ENCODE measurements around the gene SYNJ2.

The SYNJ2 gene

DNA sequence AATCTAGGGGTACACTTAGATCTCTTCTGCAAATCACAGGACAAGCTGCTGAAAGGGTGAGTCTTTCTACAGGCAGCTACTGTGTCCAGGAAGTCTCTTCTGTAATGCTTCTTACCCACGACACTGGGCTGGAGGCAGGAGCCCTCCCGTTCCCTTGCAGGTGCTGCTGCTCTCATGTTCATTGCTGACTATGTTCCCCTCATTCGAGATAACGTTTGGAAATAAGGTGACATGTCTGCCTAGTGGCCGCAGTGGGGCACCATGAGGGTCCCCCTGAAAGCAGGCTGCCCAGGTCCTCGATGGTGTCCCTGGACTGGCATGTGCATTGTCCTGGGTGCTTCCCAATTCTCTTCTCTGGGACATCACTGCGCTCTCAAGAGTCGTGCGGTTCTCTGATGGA is 74.7 kb downstream of the SYNJ2 start:
- Histone ChIP-seq H3F3A (ENCODE audit: insufficient read depth, low read length) (no peaks in the 10 kb centered on the region), H3K9me2 (ENCODE audit: low read depth, low read length) (no peaks in the 10 kb centered on the region), H3K27me3 (ENCODE audit: insufficient read depth, low read length) (no peaks in the 10 kb centered on the region; the same call in 1 of the 2 replicates), H3K79me2 (ENCODE audit: insufficient read depth, low read length) (no peaks in the 10 kb centered on the region), H3K4me3 (ENCODE audit: low read depth, low read length, poor library complexity, severe bottlenecking) (no peak overlapping the region), H3K36me3 (ENCODE audit: insufficient read depth, low read length) (no peaks in the 10 kb centered on the region), H2AFZ (ENCODE audit: low read length) (no peak overlapping the region), H3K4me1 (ENCODE audit: insufficient read depth, low read length, severe bottlenecking) (no peaks in the 10 kb centered on the region), H4K20me1 (ENCODE audit: insufficient read depth, low read length) (no peaks in the 10 kb centered on the region), H3K9ac (ENCODE audit: low read length) (no peak overlapping the region), H3K27ac (ENCODE audit: low read depth, low read length, poor library complexity, severe bottlenecking) (no peak overlapping the region), H3K4me2 (ENCODE audit: low read length) (no peak overlapping the region), H3K9me3 (ENCODE audit: low read length) (no peaks in the 10 kb centered on the region)
- no peak for TF ChIP-seq EZH2 (IDR thresholded peaks at IDR 0.05; ENCODE audit: borderline replicate concordance, low read length)

DNA sequence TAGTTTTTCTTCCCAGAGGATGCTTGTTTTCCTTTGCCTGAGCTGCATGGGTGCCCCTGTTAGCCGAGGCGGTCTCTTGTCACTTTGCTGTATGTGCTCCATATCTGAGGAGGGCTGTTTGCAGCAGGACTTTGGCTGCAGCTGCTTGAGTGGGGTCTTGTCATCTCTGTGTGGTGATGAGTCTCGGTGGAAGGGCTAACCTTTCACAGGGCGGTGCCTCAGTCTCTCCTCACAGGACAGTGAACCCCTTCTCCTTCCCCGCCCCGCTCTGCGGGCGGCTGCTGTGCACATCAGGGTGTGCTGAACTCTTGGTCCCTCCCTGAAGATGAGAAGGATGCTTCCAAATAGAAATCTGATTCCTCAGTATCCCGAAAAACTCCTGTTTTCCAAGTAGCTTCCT is 75.1 kb downstream of the SYNJ2 start:
- Histone ChIP-seq H3K4me2 (ENCODE audit: low read length) (no peak overlapping the region), H3K27me3 (ENCODE audit: insufficient read depth, low read length) (no peaks in the 10 kb centered on the region; the same call in 1 of the 2 replicates), H4K20me1 (ENCODE audit: insufficient read depth, low read length) (no peaks in the 10 kb centered on the region), H3K36me3 (ENCODE audit: insufficient read depth, low read length) (no peaks in the 10 kb centered on the region), H3K9me3 (ENCODE audit: low read length) (no peaks in the 10 kb centered on the region), H3K4me3 (ENCODE audit: low read depth, low read length, poor library complexity, severe bottlenecking) (no peak overlapping the region), H3F3A (ENCODE audit: insufficient read depth, low read length) (no peaks in the 10 kb centered on the region), H3K79me2 (ENCODE audit: insufficient read depth, low read length) (no peaks in the 10 kb centered on the region), H3K9ac (ENCODE audit: low read length) (no peak overlapping the region), H2AFZ (ENCODE audit: low read length) (no peak overlapping the region), H3K9me2 (ENCODE audit: low read depth, low read length) (no peaks in the 10 kb centered on the region), H3K27ac (ENCODE audit: low read depth, low read length, poor library complexity, severe bottlenecking) (no peak overlapping the region), H3K4me1 (ENCODE audit: insufficient read depth, low read length, severe bottlenecking) (no peaks in the 10 kb centered on the region)
- TF ChIP-seq CTCF (IDR thresholded peaks at IDR 0.05; ENCODE audit: low read length) (no peak), EZH2 (IDR thresholded peaks at IDR 0.05; ENCODE audit: borderline replicate concordance, low read length) (no peak)

- Histone ChIP-seq H3F3A (ENCODE audit: insufficient read depth, low read length) (no peaks in the 10 kb centered on the region), H3K9ac (ENCODE audit: low read length) (no peak overlapping the region), H3K27ac (ENCODE audit: low read depth, low read length, poor library complexity, severe bottlenecking) (no peak overlapping the region), H3K4me3 (ENCODE audit: low read depth, low read length, poor library complexity, severe bottlenecking) (no peak overlapping the region), H4K20me1 (ENCODE audit: insufficient read depth, low read length) (no peaks in the 10 kb centered on the region), H3K9me3 (ENCODE audit: low read length) (no peaks in the 10 kb centered on the region), H3K79me2 (ENCODE audit: insufficient read depth, low read length) (no peaks in the 10 kb centered on the region), H3K36me3 (ENCODE audit: insufficient read depth, low read length) (no peaks in the 10 kb centered on the region), H2AFZ (ENCODE audit: low read length) (no peak overlapping the region), H3K9me2 (ENCODE audit: low read depth, low read length) (no peaks in the 10 kb centered on the region), H3K4me1 (ENCODE audit: insufficient read depth, low read length, severe bottlenecking) (no peaks in the 10 kb centered on the region), H3K27me3 (ENCODE audit: insufficient read depth, low read length) (no peaks in the 10 kb centered on the region; the same call in 1 of the 2 replicates), H3K4me2 (ENCODE audit: low read length) (no peak overlapping the region)
- no peak for TF ChIP-seq EZH2 (IDR thresholded peaks at IDR 0.05; ENCODE audit: borderline replicate concordance, low read length)
- no peak for TF ChIP-seq CTCF (IDR thresholded peaks at IDR 0.05; ENCODE audit: low read length)
These were observed 75.7 kb downstream of the SYNJ2 start for GRCh38 chr6:158057213-158057987.
